HEK293 (cell line): ENCODE data around the gene CHCHD6.
A peak's percentile ranks its signal among the peaks of the same experiment; 100 is the strongest.

ENCODE experiments used
- CTCF ChIA-PET: fragments of 350-600 bp; formaldehyde crosslinking; extraction: SDS; loops from one replicate; lab custom pipeline; 2021; ENCODE audit warnings: antibody characterized with exemption; lab: Yijun Ruan, JAX
- POLR2A ChIA-PET: fragments of 300-600 bp; formaldehyde crosslinking; extraction: SDS; loops from one replicate; lab custom pipeline; 2020; ENCODE audit warnings: antibody characterized with exemption, inconsistent platforms; lab: Yijun Ruan, JAX
- H3K27ac ChIP-seq: fragments of 200-500 bp; sonication (Bioruptor generic); 2 replicates; pipeline ENCODE4 v1.5.1; 2014; ENCODE audit warnings: low read depth, low read length, control low read depth, inconsistent platforms; ENCODE audit errors: extremely low read depth
- H3K36me3 ChIP-seq, 2 experiments: fragments of 200-500 bp in 1 of 2; sonication (Bioruptor generic) in 1 of 2; 1 replicate in 1 of 2; 2 replicates in 1 of 2; pipeline ENCODE4 v1.5.1; 2014 to 2017; ENCODE audit warnings: inconsistent platforms in 2 of 2, low read length in 2 of 2; ENCODE audit not compliant: control insufficient read depth in 2 of 2, insufficient read depth in 1 of 2
- H3K4me1 ChIP-seq: fragments of 200-500 bp; sonication (Bioruptor generic); 2 replicates; pipeline ENCODE4 v1.5.1; 2014; ENCODE audit warnings: mild to moderate bottlenecking, low read length, inconsistent platforms; ENCODE audit not compliant: control insufficient read depth, insufficient read depth
- H3K4me3 ChIP-seq: 2 replicates; pipeline ENCODE4 v1.5.1; 2011; ENCODE audit warnings: low read depth, mild to moderate bottlenecking, control low read depth, low read length, moderate library complexity
- H3K9me3 ChIP-seq: fragments of 200-500 bp; sonication (Bioruptor generic); 2 replicates; pipeline ENCODE4 v1.5.1; 2014; ENCODE audit warnings: low read depth, low read length, inconsistent platforms; ENCODE audit not compliant: control insufficient read depth, insufficient read depth
- BCL11A ChIP-seq: fragments of 450-650 bp; formaldehyde crosslinking; IDR thresholded peaks from 2 replicates; pipeline ENCODE4 v1.5.1; 2016; ENCODE audit warnings: low read depth, missing biosample characterization, missing genetic modification characterization
- OSR2 ChIP-seq: fragments of 450-650 bp; formaldehyde crosslinking; IDR thresholded peaks from 2 replicates; pipeline ENCODE4 v1.5.1; 2016; ENCODE audit warnings: missing biosample characterization, missing genetic modification characterization
- SCRT1 ChIP-seq: fragments of 450-650 bp; formaldehyde crosslinking; IDR thresholded peaks from 2 replicates; pipeline ENCODE4 v1.5.1; 2016; ENCODE audit warnings: missing biosample characterization, missing genetic modification characterization, borderline replicate concordance
- SCRT2 ChIP-seq: fragments of 450-650 bp; formaldehyde crosslinking; IDR thresholded peaks from 2 replicates; pipeline ENCODE4 v1.5.1; 2016; ENCODE audit warnings: missing biosample characterization, missing genetic modification characterization
- SP7 ChIP-seq: fragments of 450-650 bp; formaldehyde crosslinking; IDR thresholded peaks from 2 replicates; pipeline ENCODE4 v1.5.1; 2016; ENCODE audit warnings: missing biosample characterization, missing genetic modification characterization
- TCF7L2 ChIP-seq: IDR thresholded peaks from 2 replicates; pipeline ENCODE4 v1.6.1; 2011; ENCODE audit warnings: low read depth, mild to moderate bottlenecking, inconsistent platforms, low read length, moderate library complexity, borderline replicate concordance
- WT1 ChIP-seq: fragments of 450-650 bp; formaldehyde crosslinking; IDR thresholded peaks from 2 replicates; pipeline ENCODE4 v1.5.1; 2016; ENCODE audit warnings: missing biosample characterization, missing genetic modification characterization
- ZBTB8A ChIP-seq: fragments of 450-650 bp; formaldehyde crosslinking; IDR thresholded peaks from 2 replicates; pipeline ENCODE4 v1.5.1; 2016; ENCODE audit warnings: missing biosample characterization, missing genetic modification characterization
- ZFHX2 ChIP-seq: fragments of 450-650 bp; formaldehyde crosslinking; conservative IDR thresholded peaks from 2 replicates; pipeline ENCODE4 v1.5.1; 2016; ENCODE audit warnings: missing biosample characterization, missing genetic modification characterization
- ZNF112 ChIP-seq: fragments of 450-650 bp; formaldehyde crosslinking; IDR thresholded peaks from 2 replicates; pipeline ENCODE4 v1.5.0; 2017; ENCODE audit warnings: missing biosample characterization, missing genetic modification characterization
- ZNF133 ChIP-seq: fragments of 450-650 bp; formaldehyde crosslinking; IDR thresholded peaks from 2 replicates; pipeline ENCODE4 v1.5.1; 2016; ENCODE audit warnings: missing biosample characterization, missing genetic modification characterization
- ZNF239 ChIP-seq: fragments of 450-650 bp; formaldehyde crosslinking; IDR thresholded peaks from 2 replicates; pipeline ENCODE4 v1.5.1; 2016; ENCODE audit warnings: missing biosample characterization, missing genetic modification characterization
- ZNF248 ChIP-seq: fragments of 450-650 bp; formaldehyde crosslinking; IDR thresholded peaks from 2 replicates; pipeline ENCODE4 v1.5.1; 2017; ENCODE audit warnings: missing biosample characterization, missing genetic modification characterization
- ZNF433 ChIP-seq: fragments of 450-650 bp; formaldehyde crosslinking; IDR thresholded peaks from 2 replicates; pipeline ENCODE4 v1.5.1; 2016; ENCODE audit warnings: missing biosample characterization, missing genetic modification characterization, low read depth
- ZNF529 ChIP-seq: fragments of 450-650 bp; formaldehyde crosslinking; IDR thresholded peaks from 2 replicates; pipeline ENCODE4 v1.5.1; 2017; ENCODE audit warnings: missing genetic modification characterization, missing biosample characterization; ENCODE audit not compliant: insufficient replicate concordance
- ZNF610 ChIP-seq: fragments of 450-650 bp; formaldehyde crosslinking; IDR thresholded peaks from 2 replicates; pipeline ENCODE4 v1.5.1; 2016; ENCODE audit warnings: missing biosample characterization, missing genetic modification characterization, borderline replicate concordance
- ZNF660 ChIP-seq: fragments of 450-650 bp; IDR thresholded peaks from 2 replicates; pipeline ENCODE4 v1.5.1; 2018; ENCODE audit warnings: missing biosample characterization, mild to moderate bottlenecking, missing genetic modification characterization
- ZNF701 ChIP-seq: fragments of 450-650 bp; formaldehyde crosslinking; IDR thresholded peaks from 2 replicates; pipeline ENCODE4 v1.5.1; 2016; ENCODE audit warnings: missing biosample characterization, missing genetic modification characterization
- ZSCAN23 ChIP-seq: fragments of 450-650 bp; formaldehyde crosslinking; IDR thresholded peaks from 2 replicates; pipeline ENCODE4 v1.5.1; 2016; ENCODE audit warnings: missing biosample characterization, missing genetic modification characterization
- ZXDB ChIP-seq: fragments of 450-650 bp; formaldehyde crosslinking; IDR thresholded peaks from 2 replicates; pipeline ENCODE4 v1.5.1; 2016; ENCODE audit warnings: missing biosample characterization, missing genetic modification characterization
- TF ChIP-seq, protein P1 (sequence below): fragments of 450-650 bp; formaldehyde crosslinking; IDR thresholded peaks from 2 replicates; pipeline ENCODE4 v1.5.1; 2016; ENCODE audit warnings: missing biosample characterization, missing genetic modification characterization
- TF ChIP-seq, protein P2 (sequence below): fragments of 450-650 bp; formaldehyde crosslinking; IDR thresholded peaks from 2 replicates; pipeline ENCODE4 v1.5.1; 2016; ENCODE audit warnings: missing biosample characterization, missing genetic modification characterization
- TF ChIP-seq, protein P3 (sequence below): fragments of 450-650 bp; formaldehyde crosslinking; IDR thresholded peaks from 2 replicates; pipeline ENCODE4 v1.5.1; 2017; ENCODE audit warnings: missing biosample characterization, mild to moderate bottlenecking, missing genetic modification characterization, moderate library complexity
- TF ChIP-seq, protein P4 (sequence below): fragments of 450-650 bp; formaldehyde crosslinking; IDR thresholded peaks from 2 replicates; pipeline ENCODE4 v1.5.1; 2016; ENCODE audit warnings: missing biosample characterization, missing genetic modification characterization
- TF ChIP-seq, protein P5 (sequence below): fragments of 450-650 bp; formaldehyde crosslinking; IDR thresholded peaks from 2 replicates; pipeline ENCODE4 v1.5.1; 2016; ENCODE audit warnings: missing biosample characterization, missing genetic modification characterization

Gene CHCHD6

DNA sequence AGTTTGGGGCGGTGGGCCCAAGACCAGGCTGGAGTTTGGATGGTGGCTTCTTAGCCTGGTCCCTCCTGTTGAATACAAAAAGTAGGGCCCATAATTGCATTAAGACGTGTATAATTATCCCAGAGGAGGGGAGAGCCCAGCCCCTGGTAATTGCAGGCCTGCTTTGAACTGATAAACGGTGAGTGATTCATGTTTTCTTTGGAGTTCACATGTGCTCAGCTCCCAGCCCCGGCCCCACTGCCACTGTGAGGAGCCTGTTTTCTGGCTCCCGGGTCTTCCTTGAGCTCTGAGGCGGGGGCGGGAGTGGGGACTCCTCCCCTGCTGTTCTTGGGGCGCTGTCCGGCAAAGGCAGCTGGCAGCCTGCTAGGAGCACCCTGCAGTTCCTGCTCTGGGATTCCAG lies 282.0 kb downstream of the CHCHD6 start (continued):
- TF ChIP-seq, protein P1, sequence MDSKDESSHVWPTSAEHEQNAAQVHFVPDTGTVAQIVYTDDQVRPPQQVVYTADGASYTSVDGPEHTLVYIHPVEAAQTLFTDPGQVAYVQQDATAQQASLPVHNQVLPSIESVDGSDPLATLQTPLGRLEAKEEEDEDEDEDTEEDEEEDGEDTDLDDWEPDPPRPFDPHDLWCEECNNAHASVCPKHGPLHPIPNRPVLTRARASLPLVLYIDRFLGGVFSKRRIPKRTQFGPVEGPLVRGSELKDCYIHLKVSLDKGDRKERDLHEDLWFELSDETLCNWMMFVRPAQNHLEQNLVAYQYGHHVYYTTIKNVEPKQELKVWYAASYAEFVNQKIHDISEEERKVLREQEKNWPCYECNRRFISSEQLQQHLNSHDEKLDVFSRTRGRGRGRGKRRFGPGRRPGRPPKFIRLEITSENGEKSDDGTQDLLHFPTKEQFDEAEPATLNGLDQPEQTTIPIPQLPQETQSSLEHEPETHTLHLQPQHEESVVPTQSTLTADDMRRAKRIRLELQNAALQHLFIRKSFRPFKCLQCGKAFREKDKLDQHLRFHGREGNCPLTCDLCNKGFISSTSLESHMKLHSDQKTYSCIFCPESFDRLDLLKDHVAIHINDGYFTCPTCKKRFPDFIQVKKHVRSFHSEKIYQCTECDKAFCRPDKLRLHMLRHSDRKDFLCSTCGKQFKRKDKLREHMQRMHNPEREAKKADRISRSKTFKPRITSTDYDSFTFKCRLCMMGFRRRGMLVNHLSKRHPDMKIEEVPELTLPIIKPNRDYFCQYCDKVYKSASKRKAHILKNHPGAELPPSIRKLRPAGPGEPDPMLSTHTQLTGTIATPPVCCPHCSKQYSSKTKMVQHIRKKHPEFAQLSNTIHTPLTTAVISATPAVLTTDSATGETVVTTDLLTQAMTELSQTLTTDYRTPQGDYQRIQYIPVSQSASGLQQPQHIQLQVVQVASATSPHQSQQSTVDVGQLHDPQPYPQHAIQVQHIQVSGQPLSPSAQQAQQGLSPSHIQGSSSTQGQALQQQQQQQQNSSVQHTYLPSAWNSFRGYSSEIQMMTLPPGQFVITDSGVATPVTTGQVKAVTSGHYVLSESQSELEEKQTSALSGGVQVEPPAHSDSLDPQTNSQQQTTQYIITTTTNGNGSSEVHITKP (tag by site-specific recombination): 0 out of 2 replicates have a peak, but pooled peaks have one; percentile 25
- TF ChIP-seq SCRT2 (tag by site-specific recombination): peak; percentile 67
- TF ChIP-seq, protein P2, sequence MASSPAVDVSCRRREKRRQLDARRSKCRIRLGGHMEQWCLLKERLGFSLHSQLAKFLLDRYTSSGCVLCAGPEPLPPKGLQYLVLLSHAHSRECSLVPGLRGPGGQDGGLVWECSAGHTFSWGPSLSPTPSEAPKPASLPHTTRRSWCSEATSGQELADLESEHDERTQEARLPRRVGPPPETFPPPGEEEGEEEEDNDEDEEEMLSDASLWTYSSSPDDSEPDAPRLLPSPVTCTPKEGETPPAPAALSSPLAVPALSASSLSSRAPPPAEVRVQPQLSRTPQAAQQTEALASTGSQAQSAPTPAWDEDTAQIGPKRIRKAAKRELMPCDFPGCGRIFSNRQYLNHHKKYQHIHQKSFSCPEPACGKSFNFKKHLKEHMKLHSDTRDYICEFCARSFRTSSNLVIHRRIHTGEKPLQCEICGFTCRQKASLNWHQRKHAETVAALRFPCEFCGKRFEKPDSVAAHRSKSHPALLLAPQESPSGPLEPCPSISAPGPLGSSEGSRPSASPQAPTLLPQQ (tag by site-specific recombination): peak; percentile 70
- TF ChIP-seq TCF7L2: peak; percentile 70; the same call in 1 of the 2 replicates
- TF ChIP-seq SP7 (tag by site-specific recombination): peak; percentile 98
- no peak for TF ChIP-seq ZNF433 (tag by site-specific recombination)
- TF ChIP-seq, protein P3, sequence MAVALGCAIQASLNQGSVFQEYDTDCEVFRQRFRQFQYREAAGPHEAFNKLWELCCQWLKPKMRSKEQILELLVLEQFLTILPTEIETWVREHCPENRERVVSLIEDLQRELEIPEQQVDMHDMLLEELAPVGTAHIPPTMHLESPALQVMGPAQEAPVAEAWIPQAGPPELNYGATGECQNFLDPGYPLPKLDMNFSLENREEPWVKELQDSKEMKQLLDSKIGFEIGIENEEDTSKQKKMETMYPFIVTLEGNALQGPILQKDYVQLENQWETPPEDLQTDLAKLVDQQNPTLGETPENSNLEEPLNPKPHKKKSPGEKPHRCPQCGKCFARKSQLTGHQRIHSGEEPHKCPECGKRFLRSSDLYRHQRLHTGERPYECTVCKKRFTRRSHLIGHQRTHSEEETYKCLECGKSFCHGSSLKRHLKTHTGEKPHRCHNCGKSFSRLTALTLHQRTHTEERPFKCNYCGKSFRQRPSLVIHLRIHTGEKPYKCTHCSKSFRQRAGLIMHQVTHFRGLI: peak; percentile 46; the same call in 1 of the 2 replicates
- TF ChIP-seq OSR2 (tag by site-specific recombination): peak; percentile 92
- TF ChIP-seq ZXDB (tag by site-specific recombination): peak; percentile 68; the same call in 1 of the 2 replicates
- no peak for TF ChIP-seq ZNF701 (tag by site-specific recombination)
- TF ChIP-seq BCL11A (tag by site-specific recombination): 0 out of 2 replicates have a peak, but pooled peaks have one; percentile 27
- TF ChIP-seq WT1 (tag by site-specific recombination): 0 out of 2 replicates have a peak, but pooled peaks have one; percentile 58
- TF ChIP-seq, all 188 proteins: peak for 20

DNA sequence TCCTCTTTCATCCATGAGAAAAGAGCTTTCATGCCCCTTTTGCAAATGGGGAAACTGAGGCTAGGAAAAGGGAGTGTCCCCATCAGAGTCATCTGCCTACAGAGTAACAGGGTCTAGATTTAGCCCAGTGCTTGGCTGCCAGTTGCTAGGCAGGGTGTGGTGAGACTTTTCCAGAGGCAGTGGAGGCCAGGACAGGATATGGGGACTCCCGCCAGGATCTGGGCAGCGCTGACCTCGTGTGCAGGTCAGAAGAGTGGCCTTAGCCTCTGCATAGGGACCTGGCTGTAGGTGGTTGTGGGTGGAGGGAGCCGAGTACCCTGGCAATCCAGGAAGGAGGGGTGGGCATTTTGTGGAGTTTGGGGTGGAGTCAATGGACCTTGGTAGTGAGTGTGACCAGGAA lies 283.1 kb downstream of the CHCHD6 start:
- Histone ChIP-seq H3K9me3 (no peaks in the 10 kb centered on the region), H3K4me1 (peaks cover 7% of the 10 kb centered on the region; the same call in 1 of the 2 replicates), H3K4me3 (no peak overlapping the region), H3K27ac (no peak overlapping the region), H3K36me3 (peaks cover 0 to 41% of the 10 kb centered on the region in 2 experiments; a peak in 1 of 3 replicates)
- POLR2A ChIA-PET: no interaction called here
- CTCF ChIA-PET: no interaction called here
- no peak for TF ChIP-seq ZSCAN23 (tag by site-specific recombination)
- no peak for TF ChIP-seq ZNF112 (tag by site-specific recombination)
- TF ChIP-seq ZNF239 (tag by site-specific recombination): no peak
- TF ChIP-seq ZNF610: no peak
- TF ChIP-seq ZBTB8A (tag by site-specific recombination): no peak
- TF ChIP-seq ZNF529 (tag by site-specific recombination): no peak
- no peak for TF ChIP-seq ZNF133
- no peak for TF ChIP-seq SCRT1
- TF ChIP-seq ZFHX2: no peak
- TF ChIP-seq, protein P4, sequence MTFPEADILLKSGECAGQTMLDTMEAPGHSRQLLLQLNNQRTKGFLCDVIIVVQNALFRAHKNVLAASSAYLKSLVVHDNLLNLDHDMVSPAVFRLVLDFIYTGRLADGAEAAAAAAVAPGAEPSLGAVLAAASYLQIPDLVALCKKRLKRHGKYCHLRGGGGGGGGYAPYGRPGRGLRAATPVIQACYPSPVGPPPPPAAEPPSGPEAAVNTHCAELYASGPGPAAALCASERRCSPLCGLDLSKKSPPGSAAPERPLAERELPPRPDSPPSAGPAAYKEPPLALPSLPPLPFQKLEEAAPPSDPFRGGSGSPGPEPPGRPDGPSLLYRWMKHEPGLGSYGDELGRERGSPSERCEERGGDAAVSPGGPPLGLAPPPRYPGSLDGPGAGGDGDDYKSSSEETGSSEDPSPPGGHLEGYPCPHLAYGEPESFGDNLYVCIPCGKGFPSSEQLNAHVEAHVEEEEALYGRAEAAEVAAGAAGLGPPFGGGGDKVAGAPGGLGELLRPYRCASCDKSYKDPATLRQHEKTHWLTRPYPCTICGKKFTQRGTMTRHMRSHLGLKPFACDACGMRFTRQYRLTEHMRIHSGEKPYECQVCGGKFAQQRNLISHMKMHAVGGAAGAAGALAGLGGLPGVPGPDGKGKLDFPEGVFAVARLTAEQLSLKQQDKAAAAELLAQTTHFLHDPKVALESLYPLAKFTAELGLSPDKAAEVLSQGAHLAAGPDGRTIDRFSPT (tag by site-specific recombination): no peak
- TF ChIP-seq, protein P5, sequence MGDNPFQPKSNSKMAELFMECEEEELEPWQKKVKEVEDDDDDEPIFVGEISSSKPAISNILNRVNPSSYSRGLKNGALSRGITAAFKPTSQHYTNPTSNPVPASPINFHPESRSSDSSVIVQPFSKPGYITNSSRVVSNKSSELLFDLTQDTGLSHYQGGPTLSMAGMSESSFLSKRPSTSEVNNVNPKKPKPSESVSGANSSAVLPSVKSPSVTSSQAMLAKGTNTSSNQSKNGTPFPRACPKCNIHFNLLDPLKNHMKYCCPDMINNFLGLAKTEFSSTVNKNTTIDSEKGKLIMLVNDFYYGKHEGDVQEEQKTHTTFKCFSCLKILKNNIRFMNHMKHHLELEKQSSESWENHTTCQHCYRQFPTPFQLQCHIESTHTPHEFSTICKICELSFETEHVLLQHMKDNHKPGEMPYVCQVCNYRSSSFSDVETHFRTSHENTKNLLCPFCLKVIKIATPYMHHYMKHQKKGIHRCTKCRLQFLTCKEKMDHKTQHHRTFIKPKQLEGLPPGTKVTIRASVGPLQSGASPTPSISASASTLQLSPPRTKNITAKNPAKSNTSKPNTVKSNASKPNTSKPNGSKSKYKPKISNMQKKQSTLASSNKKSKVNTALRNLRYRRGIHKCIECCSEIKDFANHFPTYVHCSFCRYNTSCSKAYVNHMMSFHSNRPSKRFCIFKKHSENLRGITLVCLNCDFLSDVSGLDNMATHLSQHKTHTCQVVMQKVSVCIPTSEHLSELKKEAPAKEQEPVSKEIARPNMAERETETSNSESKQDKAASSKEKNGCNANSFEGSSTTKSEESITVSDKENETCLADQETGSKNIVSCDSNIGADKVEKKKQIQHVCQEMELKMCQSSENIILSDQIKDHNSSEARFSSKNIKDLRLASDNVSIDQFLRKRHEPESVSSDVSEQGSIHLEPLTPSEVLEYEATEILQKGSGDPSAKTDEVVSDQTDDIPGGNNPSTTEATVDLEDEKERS (tag by site-specific recombination): no peak
- TF ChIP-seq ZNF660 (tag by site-specific recombination): no peak
- no peak for TF ChIP-seq ZNF248 (tag by site-specific recombination)
